NCI-H82 treated with DMSO at 0.1 percent for 48 hours (cell line): Measurements from ENCODE around the gene NAV3.

Experiments
- DNase-seq: peaks from one replicate; lab custom pipeline; 2025; ENCODE audit not compliant: unreplicated experiment; lab: John Stamatoyannopoulos, UW

The NAV3 gene

DNA sequence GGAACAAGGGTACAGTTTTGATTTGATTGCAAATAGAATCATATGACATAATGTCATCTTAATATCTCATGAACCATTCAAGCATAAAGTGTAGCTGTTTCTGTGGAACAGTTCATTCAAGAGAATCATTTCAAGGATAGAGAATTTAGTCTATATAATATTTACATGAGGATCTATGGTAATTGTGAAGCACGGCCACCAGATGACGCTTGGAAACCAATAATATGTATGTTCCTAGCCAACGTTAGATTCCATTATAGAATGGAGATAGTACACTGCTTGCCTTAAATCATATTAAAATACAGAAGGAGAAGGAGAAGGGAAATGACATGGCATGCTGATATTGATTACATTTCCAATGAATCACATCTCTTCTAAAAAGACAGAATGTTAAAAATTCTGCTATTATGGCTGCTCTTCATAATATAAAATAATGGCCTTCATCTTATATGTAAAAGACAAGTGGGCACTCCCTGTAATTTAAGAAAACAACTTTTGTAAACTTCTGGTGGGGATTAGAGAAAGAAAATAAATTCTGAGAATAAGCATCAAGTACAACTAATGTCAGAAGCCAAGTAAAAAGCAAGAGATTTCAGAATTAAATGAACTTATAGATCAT lies 351.0 kb downstream of the NAV3 start:
- peak; percentile 62 for DNase-seq

DNA sequence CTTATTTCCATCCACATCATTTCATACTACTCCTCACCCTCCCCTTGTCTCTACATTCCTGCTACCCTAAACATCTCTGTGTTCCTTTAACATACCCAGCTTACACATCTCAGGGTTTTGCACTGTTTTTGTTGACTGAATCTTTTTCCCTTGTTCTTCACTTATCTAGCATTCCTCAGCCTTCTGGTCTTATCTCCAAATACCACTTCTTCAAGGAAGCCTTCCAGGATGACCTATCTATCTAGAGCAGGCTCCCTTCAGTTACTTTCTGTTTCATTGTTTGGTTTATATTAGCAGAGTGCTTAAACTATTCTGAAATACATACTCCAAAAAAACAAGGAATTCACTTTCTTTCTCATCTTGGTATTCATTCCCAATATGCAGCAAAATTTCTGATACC lies 353.1 kb downstream of the NAV3 start:
- DNase-seq: no peak

DNA sequence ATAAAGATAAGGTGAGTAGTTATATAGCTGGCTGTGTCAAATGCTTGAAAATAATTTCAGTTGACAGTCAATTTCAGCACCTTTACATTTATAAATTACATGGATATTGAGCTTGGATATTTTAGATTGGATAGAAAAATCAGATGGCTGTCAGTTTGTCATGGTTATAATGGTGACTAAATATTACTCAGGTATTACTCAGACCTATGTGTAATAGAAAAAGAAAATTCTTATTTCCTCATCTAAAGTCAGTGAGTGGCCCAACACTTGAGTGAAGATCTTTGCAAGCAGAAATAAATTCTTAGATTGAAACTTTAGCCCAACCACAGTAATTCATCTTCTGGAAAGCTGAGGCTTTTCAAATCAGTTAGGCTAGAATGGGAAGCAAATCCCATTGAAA lies 354.4 kb downstream of the NAV3 start:
- DNase-seq: no peak

DNA sequence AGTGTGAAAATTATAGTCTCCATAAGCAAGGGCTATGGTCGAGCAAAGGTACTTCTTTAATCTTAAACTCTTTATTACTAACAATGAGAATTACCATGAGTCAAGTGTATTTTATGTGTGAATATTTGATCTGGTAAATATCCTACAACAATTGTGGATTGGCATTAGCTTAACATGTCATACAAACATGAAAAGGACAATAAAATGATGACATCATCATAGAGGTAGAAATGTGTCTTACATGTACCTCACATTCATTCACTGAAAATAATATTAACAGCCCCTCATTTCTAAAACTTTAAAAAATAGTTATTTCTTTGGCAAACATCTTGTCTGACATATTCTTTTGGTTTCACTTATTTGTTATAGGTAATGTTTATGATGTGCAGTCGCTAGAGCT lies 355.0 kb downstream of the NAV3 start:
- no peak for DNase-seq

DNA sequence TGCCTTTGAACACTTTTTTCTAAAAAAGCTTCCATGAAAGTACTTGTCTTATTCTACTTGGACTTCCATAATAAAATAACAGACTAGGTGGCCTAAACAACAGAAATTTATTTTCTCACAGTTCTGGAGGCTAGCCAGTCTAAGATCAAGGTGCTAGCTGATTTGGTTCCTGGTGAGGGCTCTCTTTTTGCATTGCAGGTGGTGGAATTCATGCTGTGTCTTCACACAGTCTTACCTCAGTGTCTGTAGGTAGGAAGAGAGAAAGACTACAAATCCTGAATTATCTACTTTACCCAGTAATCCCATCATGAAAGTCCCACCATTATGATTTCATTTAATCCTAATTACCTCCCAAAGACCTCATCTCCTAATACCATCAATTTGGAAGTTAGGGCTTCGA lies 356.0 kb downstream of the NAV3 start:
- DNase-seq: peak; percentile 41

DNA sequence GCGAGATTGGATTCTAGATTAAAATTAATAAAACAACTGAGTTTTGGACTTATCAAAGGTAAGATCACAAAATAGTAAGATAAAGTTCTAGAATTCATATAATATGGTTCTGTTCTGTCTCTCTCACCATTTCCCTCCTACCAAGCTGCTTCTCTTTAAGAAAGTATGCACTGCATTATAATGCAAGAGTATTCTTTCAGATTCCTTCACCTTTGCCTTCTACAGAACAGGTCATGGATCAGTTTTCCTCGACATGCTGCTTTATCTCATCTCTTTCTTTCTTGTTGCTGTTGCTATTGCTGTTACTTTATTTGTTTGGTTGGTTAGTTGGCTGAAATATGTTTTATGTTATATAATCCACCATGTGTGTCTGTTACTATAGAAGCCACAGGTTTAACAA lies 357.0 kb downstream of the NAV3 start:
- DNase-seq: no peak

DNA sequence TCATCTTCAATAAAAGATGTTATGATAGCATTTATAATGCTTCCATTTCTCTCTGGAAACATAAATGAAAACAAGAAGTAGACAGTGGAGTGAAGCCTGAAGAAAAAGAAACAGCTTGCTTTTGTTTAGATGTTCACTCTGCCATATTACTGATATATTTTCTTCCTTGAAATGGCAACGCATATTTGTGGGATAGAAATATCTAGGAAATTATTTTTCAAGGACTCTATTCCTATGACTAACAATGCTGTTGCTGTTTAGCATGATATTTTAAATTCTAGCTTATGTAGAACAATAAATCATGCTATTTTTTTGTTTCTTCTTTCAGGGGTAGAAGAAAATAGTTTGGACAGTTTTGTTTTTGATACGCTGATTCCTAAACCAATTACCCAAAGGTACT lies 359.0 kb downstream of the NAV3 start:
- no peak for DNase-seq

DNA sequence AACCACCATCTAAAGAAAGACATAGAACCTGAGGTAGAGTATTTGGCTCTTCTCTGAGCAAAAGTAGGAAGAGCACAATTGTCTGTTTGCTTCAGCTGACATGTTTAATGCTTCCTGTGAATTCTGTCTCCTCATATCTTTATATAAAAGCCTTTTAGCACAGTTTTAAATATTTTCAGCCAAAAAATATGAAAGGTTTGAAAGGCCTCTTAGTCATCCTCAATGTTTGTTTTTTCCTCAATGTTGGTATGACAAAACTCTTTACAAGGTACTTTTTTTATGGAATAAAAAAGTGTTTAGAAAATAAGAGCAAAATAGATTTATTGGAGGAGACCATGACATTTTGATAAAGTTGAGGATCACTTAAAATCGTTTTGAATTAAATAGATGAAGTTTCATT lies 360.9 kb downstream of the NAV3 start:
- DNase-seq: no peak

DNA sequence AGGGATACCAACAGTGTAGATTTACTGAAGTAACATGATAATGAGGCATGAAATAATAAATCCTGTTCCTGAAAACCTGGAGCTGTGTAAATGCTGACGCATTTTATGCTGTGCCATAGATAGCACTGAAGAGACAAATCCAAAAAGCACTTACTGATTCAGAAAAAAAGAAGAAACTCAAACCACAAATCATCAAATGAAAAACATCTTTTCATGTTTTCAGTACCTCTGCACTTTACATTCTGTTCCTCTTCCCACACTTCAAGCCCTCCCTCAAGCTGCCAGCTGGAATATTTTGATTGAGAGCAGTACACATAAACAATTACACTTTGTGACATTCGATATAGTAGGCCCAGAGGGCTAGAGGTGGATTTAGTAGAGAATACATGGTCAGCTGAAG lies 362.3 kb downstream of the NAV3 start:
- no peak for DNase-seq

DNA sequence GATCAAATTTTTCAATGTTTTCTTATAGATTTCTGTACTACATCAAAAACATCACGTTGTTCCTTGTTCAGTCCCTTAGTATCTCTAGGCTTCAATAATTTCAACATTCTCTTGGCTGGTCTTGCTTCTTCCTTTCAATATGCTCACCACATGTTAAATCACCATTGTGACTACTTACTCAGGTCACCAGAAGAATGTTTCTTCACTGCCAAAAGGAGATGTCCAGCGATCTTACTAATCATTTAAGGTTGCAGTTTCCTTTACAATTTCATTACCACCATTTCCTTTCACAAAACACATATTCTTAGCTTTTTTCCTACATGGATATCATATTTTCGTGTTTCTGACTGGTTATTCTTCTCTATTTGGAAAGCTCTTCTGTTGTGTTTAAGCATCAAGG lies 363.8 kb downstream of the NAV3 start:
- no peak for DNase-seq

DNA sequence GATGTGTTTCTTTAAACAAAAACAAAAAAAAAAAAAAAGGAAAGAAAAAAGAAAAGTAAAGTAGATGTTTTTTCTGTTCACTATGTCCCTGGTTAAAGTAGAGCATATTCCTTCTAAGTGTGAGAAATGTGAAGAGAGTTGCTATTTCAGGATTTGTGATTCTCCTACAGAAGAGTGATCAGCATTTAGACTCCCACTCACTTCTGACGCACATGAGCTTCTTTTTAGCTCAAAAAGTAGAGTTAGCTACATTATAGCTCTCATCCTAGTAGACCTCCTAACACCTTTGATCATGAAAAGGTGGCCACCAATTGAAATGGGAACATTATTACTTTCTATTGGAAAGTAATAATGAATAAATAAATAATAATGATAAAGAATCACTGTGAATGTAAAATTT lies 368.2 kb downstream of the NAV3 start:
- DNase-seq: no peak

DNA sequence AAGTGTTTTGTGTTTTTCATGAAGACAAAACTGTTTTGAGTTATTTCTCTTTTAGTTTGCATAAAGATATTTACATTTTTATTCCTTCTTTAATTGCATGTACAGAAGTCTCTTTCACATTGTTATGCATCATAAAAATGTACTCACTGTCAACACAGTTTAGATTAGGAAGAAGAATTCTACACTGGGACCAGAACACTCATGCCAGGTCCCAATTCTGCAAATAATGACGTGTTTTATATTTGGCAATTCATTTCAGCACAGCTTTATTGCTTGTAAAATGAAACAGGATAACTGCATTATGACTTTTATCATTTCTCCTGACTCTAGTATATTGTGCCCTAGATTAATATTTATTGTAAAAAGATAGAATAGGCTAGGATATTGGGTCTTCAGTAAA lies 369.2 kb downstream of the NAV3 start:
- DNase-seq: no peak

DNA sequence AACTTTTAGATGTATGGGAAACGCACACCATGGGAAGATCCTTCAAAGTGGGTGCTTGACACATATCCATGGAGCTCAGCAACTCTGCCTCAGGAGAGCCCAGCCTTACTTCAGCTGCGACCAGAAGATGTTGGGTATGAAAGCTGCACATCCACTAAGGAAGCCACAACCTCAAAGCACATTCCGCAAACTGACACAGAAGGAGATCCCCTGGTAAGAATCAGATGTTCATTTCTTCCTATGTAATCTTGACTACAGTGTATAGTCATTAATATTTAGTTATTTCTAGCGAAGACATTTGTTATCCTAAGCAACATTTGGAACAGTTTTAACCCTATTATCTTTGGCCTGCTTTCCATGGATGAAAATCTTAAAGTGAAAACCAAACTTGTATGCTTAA lies 374.2 kb downstream of the NAV3 start:
- no peak for DNase-seq

DNA sequence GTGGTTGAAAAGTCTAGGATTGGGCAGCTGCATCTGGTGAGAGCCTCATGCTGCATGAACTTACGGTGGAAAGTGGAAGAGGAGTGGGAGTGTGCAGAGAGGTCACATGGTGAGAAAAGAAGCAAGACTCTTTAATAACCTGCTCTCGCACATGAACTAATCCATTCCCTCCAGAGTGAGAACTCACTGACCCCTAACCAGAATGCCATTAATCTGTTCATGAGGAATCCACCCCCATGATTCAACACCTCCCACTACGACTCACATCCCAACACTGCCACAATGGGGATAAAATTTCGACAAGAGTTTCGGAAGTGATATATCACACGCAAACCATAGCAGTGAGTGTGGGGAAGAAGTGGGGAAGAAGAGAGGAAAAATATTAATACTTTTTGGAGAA lies 377.4 kb downstream of the NAV3 start:
- no peak for DNase-seq

DNA sequence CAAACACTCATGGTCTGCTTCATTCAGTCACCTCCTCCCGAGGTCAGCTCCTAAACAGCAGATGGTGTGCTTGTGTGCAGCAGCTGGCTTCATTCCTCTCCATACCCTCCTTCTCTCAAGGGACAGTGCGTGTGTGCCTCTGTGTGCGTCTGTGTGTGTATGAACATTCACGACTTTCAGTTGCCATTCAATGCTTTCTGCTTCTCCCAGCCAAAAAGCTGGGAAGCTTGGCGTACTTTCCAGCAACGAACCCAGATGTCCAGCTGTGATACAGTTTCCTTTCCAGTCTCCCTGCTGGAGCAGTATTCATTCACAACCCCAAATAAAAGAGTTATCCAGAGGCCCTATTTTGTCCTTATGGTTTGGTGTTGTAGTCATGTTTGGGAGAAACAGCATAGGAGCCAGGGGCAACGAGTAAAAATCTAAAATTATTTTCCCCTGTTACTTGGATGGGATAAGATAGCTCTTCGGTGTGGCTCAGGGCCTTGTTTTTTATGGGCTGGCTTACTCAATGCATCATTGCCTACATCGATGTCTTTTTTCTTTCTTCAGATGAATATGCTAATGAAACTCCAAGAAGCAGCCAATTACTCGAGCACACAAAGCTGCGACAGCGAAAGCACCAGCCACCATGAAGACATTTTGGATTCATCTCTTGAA lies 379.3 kb downstream of the NAV3 start:
- peak; percentile 97 for DNase-seq

DNA sequence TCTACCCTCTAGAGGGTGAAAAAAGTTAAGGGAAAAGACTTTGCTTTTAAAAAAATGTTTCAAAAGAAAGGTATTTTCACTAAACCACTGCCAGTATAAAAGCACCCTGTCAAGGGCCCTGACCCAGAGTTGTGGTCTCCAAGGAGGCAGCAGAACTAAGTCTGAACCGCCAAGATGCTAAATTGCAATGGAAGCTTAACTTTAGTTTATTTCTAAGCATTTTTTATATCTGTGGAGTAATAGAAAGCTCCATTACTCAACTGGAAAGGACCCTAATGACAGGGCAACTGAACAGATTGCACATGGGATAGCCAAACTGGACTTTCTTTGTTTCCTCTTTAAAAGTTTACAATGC lies 379.8 kb downstream of the NAV3 start:
- no peak for DNase-seq

DNA sequence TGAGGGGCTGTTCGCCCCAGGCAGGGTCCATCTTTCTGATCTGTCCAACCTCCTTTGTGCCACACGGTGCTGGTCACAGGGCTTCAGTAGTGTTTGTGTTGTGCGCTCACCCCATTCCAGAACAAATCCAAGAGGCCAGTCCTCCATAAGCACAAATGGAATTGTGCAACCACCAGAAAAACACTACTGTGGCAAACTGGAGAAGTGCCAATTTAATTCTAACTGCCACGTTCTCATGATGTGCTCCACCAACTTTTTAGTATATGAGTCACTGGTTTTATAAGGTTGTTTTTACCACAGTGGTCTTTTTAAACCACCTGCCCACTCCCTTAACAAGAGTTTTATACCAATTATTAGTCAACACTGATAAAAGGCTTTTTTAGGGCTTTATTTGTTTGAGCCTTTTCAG lies 380.2 kb downstream of the NAV3 start:
- no peak for DNase-seq

DNA sequence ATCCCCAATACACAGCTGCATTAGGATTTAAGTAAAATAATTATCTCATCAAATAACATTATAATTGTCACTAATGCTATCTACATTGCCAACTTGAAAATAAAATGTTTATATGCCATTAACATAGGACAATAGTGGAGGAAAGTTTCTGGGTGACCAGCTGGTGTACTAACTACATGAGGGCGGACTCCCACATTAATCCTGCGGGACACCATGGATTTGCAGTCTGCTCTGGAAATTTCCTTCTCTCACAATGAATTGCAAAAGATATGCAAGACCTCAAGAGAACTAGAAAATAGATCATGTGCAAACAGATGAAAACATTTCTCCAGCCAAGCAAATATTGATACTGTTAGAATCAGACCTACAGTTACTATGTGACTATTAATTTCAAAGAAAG lies 390.1 kb downstream of the NAV3 start:
- DNase-seq: no peak

DNA sequence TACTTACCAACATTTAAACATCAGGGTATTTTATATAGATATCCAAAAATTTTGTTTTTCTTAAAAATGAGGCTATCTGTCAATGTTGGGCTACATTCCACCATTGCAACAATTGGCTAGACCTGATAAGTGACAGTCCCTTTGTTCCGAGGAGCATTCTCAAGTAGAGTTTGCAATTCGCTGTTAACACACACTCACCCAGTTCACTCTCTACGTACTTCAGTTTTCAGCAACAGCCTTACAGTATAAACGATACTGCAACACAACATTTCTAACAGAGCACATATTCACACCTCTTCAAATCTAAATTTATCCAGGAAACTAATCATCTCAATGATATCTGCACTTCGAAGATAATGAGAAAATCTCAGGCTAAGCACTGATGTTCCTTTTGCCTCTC lies 393.5 kb downstream of the NAV3 start:
- DNase-seq: no peak

DNA sequence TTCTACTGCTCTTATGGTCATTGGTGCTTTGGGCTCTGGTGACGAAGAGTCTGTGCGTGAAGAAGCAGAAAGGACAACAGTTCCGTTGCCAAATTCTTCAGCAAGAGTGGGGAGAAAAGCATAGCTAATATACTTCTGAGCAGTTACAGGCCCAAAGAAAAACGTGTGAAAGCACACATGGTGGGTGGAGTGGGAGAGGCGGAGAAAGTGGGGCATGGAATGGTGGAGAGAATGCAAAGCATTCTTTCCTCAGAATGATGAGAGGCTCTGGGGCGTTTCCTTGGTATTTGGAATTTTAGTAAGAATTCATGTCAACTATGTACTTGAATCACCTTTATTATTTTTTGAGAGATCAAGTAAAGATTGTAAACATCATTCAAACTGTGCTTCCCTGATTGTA lies 396.1 kb downstream of the NAV3 start:
- no peak for DNase-seq

DNA sequence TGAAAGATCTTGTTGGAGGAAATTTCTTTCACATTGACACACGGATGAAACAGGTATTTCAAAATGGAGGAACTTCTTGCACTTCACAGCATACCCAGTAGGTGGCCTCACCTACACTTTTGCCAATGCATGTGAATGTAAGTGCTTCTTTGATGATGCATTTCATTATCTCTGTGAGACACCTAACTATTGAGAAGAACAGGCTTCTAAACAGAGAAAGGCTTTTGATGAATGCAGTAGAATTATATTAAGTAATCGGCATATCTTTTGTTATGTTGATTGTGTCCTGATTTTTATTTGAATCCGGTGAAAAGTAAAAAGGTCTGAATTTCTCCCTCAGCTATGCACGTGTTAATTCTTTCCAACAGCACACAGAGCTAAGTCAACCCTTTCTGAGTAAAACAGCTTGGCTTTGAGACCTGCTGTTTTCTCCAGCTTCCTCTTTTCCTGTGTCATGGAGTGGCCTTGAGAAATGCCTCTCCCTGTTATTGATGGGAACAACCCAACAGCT lies 399.0 kb downstream of the NAV3 start:
- peak; percentile 43 for DNase-seq

DNA sequence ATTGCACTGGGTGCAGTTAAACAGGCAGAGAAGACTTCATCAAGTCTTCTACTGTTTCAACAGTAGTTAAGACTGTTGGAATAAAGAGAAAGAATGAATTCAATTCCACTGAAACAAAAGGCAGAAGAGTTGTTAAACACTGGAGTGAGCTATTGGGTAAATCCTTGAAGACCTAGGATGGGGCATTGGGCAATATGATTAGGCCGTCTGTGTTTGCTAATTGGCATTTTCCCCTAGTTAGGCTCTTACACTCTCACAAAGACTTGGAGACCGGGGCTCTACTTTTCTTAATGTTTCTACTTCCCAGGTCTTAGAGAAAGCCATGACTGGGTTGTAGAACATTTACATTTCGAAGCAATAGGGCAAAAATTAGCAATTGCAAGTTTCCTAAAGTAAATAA lies 402.1 kb downstream of the NAV3 start:
- peak; percentile 44 for DNase-seq

DNA sequence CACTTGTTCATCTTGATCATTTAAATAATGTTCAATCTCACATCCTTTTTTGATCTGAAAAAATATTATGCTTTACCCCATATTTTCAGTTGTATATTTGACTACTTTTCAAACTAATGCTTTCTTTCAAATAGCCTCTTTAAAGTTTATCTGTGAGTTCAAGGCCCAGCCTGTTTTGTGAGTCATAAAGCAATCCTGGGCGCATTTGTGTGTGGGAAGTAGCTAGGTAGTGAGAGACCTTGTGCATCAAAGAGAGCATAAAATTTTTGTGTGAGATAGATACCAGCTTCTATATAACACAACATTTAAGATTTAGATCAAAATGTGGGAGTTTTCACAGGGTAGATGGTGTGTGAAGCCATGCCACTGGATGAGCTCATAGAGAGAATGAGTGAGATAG lies 405.6 kb downstream of the NAV3 start:
- DNase-seq: no peak
